ENCODE measurements around the gene SCRN1.

SCRN1 gene

DNA sequence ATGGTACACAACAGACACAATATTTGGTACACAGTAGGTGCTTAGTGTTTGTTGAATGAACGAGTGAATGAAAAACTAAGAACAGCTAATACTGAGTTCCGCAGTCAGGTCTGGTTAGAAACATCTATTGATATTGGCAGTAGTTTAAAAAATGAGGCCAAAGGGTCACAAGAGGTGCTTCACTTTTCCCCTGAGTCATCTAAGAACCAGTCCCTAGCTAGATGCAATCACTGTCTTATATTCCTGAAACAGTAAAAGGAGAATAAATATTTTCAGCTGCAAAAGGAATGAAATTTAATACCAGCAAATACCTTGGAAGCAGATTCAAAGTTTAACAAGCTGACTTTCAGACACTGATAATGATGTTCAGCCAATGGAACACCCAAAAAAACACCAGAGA lies 54.5 kb downstream of the SCRN1 start:
- no peak for DNase-seq (ENCODE audit: extremely low read depth in 1 of 2, low read depth in 1 of 2)

GRCh38 chr7:29929018-29929807 lies 60.4 kb downstream of the SCRN1 start:
- no peak for DNase-seq (ENCODE audit: extremely low read depth in 1 of 2, low read depth in 1 of 2)

- DNase-seq (ENCODE audit: extremely low read depth in 1 of 2, low read depth in 1 of 2) = no peak
Measured at GRCh38 chr7:29926741-29927140, 62.9 kb downstream of the SCRN1 start.

DNA sequence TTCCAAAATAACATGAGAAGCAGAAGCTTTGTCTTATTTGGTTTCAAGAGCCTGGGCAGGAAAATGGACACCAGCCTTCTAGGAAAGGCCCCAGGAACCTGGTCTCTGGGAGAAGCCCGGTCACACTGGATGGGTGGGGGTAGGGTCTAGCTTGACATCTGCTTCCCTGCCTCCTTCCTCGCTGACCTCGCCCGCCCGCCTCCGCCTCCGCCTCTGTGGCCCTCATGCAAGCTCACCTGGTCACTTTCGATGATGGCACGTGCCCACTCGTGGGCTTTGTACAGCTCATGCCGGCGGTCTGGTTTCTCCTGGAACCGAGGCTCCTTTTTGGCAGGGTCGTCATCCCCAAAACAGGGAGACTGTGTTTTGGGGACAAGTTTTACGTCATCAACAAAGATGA lies 63.4 kb downstream of the SCRN1 start:
- DNase-seq (ENCODE audit: extremely low read depth in 1 of 2, low read depth in 1 of 2) = no peak

DNA sequence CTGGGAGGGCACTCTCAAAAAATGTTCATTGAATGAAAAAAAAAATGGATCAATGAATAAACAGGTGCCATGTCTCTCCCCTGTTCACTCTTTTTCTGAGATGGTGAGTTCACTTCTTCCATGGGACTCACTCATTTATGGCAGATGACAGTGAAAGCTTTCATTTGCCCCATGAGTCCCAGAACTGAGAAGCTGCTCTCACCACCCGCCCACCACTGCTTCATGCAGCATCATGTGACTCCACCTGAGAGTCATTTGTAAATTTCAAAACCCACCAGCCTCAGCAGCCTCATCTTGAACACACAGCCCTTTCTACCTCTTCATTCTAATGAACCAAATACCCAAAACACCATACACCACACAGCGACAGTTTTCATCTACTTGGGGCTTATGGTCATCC lies 64.9 kb downstream of the SCRN1 start:
- peak in 1 of 2 donors; percentile 18 for DNase-seq (ENCODE audit: extremely low read depth in 1 of 2, low read depth in 1 of 2)

DNA sequence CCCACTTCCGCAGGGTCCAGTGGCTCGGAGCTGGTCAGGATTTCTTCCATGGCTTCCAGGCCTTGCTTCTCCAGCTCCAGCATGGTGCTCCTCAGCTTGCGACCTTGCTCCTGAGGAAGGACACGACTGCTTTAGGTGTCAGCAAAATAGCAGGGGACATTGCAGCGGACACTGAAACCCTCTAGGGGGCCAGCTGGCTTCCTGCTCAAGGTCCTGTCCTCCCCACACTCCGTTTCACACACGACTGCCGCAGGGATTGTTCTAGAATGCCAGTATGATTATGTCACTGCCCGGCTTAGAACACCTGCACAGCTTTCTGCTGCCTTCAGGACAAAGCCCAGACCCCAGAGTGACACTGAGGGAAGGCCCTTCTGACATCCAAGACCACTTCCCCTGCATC lies 65.6 kb downstream of the SCRN1 start:
- DNase-seq (ENCODE audit: extremely low read depth in 1 of 2, low read depth in 1 of 2) = no peak

DNA sequence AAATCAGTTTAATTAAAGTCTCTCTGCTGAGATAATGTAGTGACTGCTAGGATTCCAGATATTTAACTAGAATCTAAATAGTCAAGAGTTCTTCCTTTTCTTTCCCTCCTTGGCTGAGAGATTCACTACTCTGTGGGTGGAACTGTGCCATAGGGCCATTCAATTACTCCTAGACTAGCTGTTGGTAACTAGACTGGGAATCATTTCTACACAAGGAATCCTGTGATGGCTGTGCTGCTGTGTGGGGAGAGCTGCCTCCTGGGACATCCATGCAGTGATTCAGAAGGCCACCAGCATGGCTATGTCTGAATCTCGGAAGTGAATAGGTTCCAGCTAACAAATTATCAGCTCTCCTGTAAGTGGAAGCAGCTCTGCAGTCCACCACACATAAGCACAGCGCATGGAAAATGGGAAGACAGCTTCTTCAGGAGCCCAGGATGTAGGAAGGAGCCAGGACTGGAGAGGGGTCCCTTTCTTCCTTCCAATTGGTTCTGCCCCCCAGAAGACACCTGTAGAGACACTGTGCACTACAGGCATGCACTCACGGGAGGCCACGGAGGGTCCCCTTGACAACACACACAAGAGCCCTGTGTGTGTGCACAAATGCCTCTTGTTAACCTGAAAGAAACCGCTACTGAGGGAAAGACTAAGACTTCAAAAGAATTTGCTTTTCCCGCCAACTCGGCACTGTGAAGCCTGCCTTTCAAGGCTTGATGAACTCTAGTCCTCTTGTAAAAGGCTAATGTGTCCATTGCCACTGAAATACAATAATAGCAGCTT lies 66.5 kb downstream of the SCRN1 start:
- no peak for DNase-seq (ENCODE audit: extremely low read depth in 1 of 2, low read depth in 1 of 2)

GRCh38 chr7:29921404-29922010 lies 68.1 kb downstream of the SCRN1 start:
- peak; percentile 13 to 17 for DNase-seq (ENCODE audit: extremely low read depth in 1 of 2, low read depth in 1 of 2)

DNA sequence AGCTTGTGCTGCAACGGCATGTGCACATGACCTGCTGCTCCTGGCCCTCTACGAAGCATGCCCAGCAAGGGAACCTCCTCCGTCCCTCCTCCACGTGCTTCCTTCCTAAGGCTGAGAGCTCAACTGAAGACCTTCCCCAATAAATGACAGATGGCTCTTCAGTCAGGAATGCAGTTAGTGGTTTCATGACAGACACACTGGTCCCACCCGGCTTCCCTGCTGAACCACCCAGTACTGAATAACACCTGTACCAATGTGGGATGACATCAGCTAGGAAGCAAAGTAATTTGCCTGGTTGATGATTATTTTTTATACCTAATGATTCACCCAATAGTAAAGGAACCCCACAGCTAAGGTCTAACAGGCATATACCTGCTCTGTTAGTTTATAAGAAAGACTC lies 69.1 kb downstream of the SCRN1 start:
- no peak for DNase-seq (ENCODE audit: extremely low read depth in 1 of 2, low read depth in 1 of 2)

DNA sequence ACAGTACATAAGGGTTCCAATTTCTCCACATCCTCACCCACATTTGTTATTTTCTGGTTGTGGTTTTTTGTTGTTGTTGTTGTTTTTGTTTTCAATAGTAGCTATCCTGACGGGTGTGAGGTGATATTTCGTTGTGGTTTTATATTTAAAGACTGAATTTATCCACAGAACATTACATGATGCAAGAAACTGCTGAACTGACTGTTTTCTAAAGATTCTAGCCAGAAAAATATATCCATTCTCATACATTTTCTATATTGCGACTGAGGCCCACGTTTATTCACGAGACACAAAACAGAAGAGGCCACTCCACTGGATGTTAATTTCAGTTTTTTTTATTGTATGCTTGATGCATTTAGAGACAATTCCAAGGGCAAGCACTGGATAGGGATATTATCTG lies 69.8 kb downstream of the SCRN1 start:
- DNase-seq (ENCODE audit: extremely low read depth in 1 of 2, low read depth in 1 of 2) = no peak

GRCh38 chr7:29918850-29919249 lies 70.8 kb downstream of the SCRN1 start:
- DNase-seq (ENCODE audit: extremely low read depth in 1 of 2, low read depth in 1 of 2) = no peak

- no peak for DNase-seq (ENCODE audit: extremely low read depth in 1 of 2, low read depth in 1 of 2)
Measured at GRCh38 chr7:29917641-29918040, 72.0 kb downstream of the SCRN1 start.

DNA sequence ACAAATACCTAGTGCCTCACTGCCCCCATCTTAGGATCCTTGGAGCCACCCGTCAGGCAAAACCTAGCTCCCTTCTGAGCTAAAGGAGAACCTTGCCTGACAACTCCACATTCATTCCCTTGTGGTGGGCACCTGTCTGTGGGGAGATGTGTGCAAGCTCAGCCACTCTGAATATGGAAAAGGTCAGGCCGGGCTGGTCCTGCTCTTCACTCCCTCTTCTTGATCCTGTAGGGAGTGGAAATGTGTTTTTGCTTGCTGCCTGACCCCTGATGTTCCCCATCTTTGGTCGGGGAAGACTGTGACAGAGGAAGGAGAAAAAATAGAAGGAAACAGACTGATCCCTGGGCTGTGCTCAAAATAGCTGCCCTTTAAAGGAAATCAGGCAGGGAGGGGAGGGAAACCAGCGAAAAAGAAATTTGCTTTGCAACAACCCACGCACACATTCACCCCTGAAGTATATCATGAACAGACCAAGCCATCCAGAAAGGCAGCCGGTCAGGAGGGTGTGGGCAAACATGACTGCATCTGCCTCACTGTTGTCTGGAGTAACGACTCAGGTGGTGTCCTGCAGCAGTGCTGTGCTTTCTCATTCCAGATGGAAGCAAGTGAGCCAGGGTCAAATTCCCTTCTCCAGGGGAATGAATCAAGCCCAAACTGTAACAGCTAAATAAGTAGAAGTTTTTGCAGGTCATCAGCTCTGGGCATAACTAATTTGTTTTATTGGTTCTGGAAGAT lies 74.0 kb downstream of the SCRN1 start:
- DNase-seq (ENCODE audit: extremely low read depth in 1 of 2, low read depth in 1 of 2) = no peak

DNA sequence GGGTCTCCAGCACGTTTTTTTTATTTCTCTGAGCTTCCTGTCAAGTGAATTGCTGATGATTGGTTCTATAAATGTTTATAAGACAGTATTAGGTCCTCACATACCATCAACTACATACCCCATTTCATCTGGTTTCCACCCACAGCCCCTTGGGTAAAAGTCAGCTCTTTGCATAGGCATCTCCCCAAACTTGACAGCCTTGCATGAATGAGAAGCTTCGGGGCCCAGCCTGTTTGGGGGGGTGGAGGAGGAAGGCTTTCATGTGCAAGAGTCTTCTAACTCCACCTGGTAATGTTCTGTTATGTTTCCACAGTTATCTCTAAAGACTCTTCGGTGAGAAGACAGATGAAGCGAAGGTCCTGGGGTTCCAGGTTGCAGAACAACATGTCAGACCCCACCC lies 75.4 kb downstream of the SCRN1 start:
- no peak for DNase-seq (ENCODE audit: extremely low read depth in 1 of 2, low read depth in 1 of 2)

DNA sequence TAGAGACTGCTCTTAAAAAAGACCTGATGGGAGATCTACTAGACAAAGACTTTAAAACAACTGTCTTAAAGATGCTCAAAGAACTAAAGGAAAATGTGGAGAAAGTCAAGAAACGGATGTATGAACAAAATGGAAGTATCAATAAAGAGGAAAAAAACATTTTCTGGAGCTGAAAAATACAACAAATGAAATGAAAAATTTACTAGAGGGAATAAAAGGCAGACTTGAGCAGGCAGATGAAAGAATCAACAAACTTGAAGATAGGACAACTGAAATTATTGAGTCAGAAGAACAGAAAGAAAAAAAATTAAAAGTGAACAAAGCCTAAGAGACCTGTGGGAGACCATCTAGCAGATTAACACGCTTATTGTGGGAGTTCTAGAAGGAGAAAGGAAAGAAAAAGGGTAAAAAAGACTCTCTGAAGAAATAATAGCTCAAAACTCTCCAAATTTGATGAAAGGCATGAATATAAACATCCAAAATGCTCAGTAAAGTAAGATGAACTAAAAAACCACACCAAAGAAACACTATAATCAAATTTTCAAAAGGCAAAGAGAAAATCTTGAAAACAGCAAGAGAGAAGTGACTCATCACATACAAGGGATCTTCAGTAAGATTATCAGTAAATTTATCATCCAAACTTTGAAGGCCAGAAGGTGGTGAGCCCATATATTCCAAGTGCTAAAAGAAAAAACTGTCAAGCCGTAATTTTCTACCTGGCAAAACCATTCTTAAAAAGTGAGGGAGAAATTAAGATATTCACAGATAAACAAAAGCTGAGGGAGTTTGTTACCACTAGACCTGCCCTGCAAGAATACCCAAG lies 83.2 kb downstream of the SCRN1 start:
- DNase-seq (ENCODE audit: extremely low read depth in 1 of 2, low read depth in 1 of 2) = no peak

DNA sequence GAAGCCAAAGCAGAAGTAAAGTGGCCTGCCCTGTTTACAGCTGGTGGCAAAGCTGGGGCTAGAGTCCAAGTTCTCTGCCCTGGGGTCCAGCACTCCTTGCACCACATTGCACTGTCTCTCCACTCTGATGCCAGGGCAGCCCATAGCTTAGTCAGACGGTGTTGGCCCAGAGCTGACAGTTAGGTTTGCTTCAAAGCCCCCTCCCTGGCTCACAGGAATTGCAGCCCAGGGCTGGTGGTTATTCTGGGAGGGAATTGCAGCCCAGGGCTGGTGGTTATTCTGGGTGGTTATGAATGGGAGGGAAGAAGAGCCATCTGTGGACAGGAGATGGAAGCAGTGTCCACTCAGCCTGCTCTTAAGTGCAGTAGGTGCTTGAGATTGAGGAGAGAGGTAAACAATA lies 88.9 kb downstream of the SCRN1 start:
- no peak for DNase-seq (ENCODE audit: extremely low read depth in 1 of 2, low read depth in 1 of 2)

DNA sequence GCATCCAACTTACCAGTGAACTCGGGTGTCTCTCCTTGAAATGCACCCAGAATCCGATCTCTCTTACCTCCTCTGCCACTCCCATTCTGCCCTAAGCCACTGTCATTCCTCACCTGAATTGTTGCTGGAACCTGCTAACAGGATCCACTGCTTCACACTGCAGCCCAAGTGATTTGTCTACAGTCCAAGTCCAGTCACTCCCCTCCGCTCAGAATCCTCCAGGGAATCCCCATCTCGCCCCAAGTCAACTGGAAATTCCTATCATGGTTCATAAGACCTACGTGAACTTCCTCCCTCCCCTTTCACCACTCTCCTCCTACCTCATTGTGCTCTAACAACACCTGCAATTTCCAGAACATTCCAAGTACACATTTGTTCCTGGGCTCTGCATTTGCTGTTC lies 91.3 kb downstream of the SCRN1 start:
- no peak for DNase-seq (ENCODE audit: extremely low read depth in 1 of 2, low read depth in 1 of 2)

- no peak for DNase-seq (ENCODE audit: extremely low read depth in 1 of 2, low read depth in 1 of 2)
Measured at GRCh38 chr7:29896685-29897411, 92.8 kb downstream of the SCRN1 start.

DNA sequence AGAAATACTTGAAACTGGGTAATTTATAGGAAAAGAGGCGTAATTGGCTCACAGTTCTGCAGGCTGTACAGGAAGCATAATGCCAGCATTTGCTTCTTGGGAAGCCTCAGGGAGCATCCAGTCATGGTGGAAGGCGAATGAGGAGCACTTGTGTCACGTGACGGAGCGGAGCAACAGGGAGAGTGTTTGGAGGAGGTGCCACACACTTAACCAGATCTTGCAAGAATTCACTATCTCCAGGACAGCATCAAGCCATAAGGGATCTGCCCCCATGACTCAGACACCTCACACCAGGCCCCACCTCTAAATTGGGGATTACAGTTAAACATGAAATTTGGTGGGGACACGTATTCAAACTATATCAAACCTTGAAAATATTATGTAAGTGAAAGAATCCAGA lies 94.0 kb downstream of the SCRN1 start:
- DNase-seq (ENCODE audit: extremely low read depth in 1 of 2, low read depth in 1 of 2) = no peak

GRCh38 chr7:29894256-29894655 lies 95.3 kb downstream of the SCRN1 start:
- DNase-seq (ENCODE audit: extremely low read depth in 1 of 2, low read depth in 1 of 2) = no peak
